HG03521 (cell line): ENCODE measurements around the gene FMC1.
"Not testable (repeated sequence)": the region's sequence is repeated elsewhere in the genome, so short reads cannot be mapped to it uniquely, and the experiment has no call there.

Experiments
- ATAC-seq: cut with Tn5 transposase; IDR thresholded peaks from one replicate; pipeline ENCODE4 v1.9.1; 2021; ENCODE audit warnings: mild to moderate bottlenecking, moderate library complexity; ENCODE audit not compliant: unreplicated experiment

The FMC1 gene

GRCh38 chr7:139340037-139340807 lies 915 bp upstream of the FMC1 start:
- peak; percentile 84 for ATAC-seq

- no peak for ATAC-seq
These were observed 404 bp upstream of the FMC1 start for GRCh38 chr7:139340808-139341057.

GRCh38 chr7:139341776-139342226 lies 664 bp downstream of the FMC1 start:
- no peak for ATAC-seq

GRCh38 chr7:139345042-139345441 lies 3.9 kb downstream of the FMC1 start:
- ATAC-seq = no peak

- ATAC-seq = no peak
These were observed 9.9 kb downstream of the FMC1 start for GRCh38 chr7:139351027-139351426.

GRCh38 chr7:139354729-139355128 lies 13.6 kb downstream of the FMC1 start:
- ATAC-seq = no peak

- no peak for ATAC-seq
These were observed 14.2 kb downstream of the FMC1 start for GRCh38 chr7:139355320-139355719.

- ATAC-seq = not testable (repeated sequence)
These were observed 16.8 kb downstream of the FMC1 start for GRCh38 chr7:139357729-139358506.

- no peak for ATAC-seq
These were observed 17.6 kb downstream of the FMC1 start for GRCh38 chr7:139358541-139359365.

- ATAC-seq = peak; percentile 62
These were observed 18.5 kb downstream of the FMC1 start, which contains the start of gene LUC7L2 for GRCh38 chr7:139359366-139360209. TSS of gene LUC7L2 (plus strand) at chr7:139359894. CDS start at chr7:139360262, 368 bp downstream.

- ATAC-seq = peak; percentile 65
These were observed 19.2 kb downstream of the FMC1 start for GRCh38 chr7:139360210-139360947.

GRCh38 chr7:139360948-139361307 lies 19.8 kb downstream of the FMC1 start:
- ATAC-seq = no peak

GRCh38 chr7:139361523-139361922 lies 20.4 kb downstream of the FMC1 start:
- ATAC-seq = no peak

GRCh38 chr7:139362302-139362701 lies 21.2 kb downstream of the FMC1 start:
- ATAC-seq = no peak

- no peak for ATAC-seq
These were observed 21.8 kb downstream of the FMC1 start for GRCh38 chr7:139362981-139363380.

GRCh38 chr7:139365336-139365735 lies 24.2 kb downstream of the FMC1 start:
- no peak for ATAC-seq

GRCh38 chr7:139366400-139366799 lies 25.3 kb downstream of the FMC1 start:
- ATAC-seq = no peak

GRCh38 chr7:139367438-139368155 lies 26.5 kb downstream of the FMC1 start:
- ATAC-seq = no peak

- ATAC-seq = no peak
These were observed 29.3 kb downstream of the FMC1 start for GRCh38 chr7:139370301-139370942.
